CD4-positive, alpha-beta T cell (primary cell): ENCODE results near the gene GLB1L3. TPM values are rescaled to one million over a fixed set of nuclear protein-coding genes. Genes with fewer than 3 reads are reported as not detected.

Experiments
- ATAC-seq: fragments of 200-7000 bp; cut with Tn5 transposase; one replicate; pipeline ENCODE4 v1.10.0; 2022; ENCODE audit warnings: mild to moderate bottlenecking; ENCODE audit not compliant: poor library complexity
- CTCF ChIA-PET: fragments of 350-600 bp; sonication (Branson Sonifier 250); formaldehyde crosslinking; loops from one replicate; lab custom pipeline; 2021; ENCODE audit warnings: antibody characterized with exemption, inconsistent platforms; lab: Charles Lee
- POLR2A ChIA-PET: fragments of 350-600 bp; sonication (Branson Sonifier 250); formaldehyde crosslinking; loops from one replicate; lab custom pipeline; 2021; ENCODE audit warnings: antibody characterized with exemption, inconsistent platforms; lab: Charles Lee
- DNase-seq, 14 experiments: peaks; one replicate each; pipeline ENCODE4 v3.0.0-alpha.2; 2013 to 2020; ENCODE audit warnings: mixed read lengths in 2 of 14
- H3K27ac ChIP-seq, 2 donors: one replicate each; pipeline versions ENCODE4 v1.5.1 to v1.7.0; 2013; ENCODE audit warnings: low read length in 2 of 2, low read depth in 1 of 2, mild to moderate bottlenecking in 1 of 2
- H3K27me3 ChIP-seq, 2 experiments: 1 replicate in 1 of 2; 2 replicates in 1 of 2; pipeline versions ENCODE4 v1.6.1 to v1.7.0; 2013; ENCODE audit warnings: low read length in 2 of 2, control low read depth in 1 of 2, mild to moderate bottlenecking in 1 of 2, moderate library complexity in 1 of 2; ENCODE audit not compliant: insufficient read depth in 2 of 2, control insufficient read depth in 1 of 2
- H3K36me3 ChIP-seq: one replicate; pipeline ENCODE4 v1.6.1; 2013; ENCODE audit warnings: low read length, control low read depth; ENCODE audit not compliant: insufficient read depth
- H3K4me1 ChIP-seq: one replicate; pipeline ENCODE4 v1.6.1; 2013; ENCODE audit warnings: low read length, control low read depth; ENCODE audit not compliant: insufficient read depth
- H3K4me3 ChIP-seq: one replicate; pipeline ENCODE4 v1.5.1; 2013; ENCODE audit warnings: mild to moderate bottlenecking, low read length, moderate library complexity
- H3K9me3 ChIP-seq, 2 experiments: 1 replicate in 1 of 2; 2 replicates in 1 of 2; pipeline versions ENCODE4 v1.6.1 to v1.7.0; 2013; ENCODE audit warnings: low read length in 2 of 2, mild to moderate bottlenecking in 2 of 2, control low read depth in 1 of 2, moderate library complexity in 1 of 2; ENCODE audit not compliant: control insufficient read depth in 1 of 2, insufficient read depth in 1 of 2
- H3K27ac Mint-ChIP-seq: one replicate; pipeline ENCODE4 v1.8.0; 2020; ENCODE audit warnings: mixed read lengths
- H3K27me3 Mint-ChIP-seq: one replicate; pipeline ENCODE4 v1.8.0; 2021; ENCODE audit warnings: mixed read lengths
- H3K36me3 Mint-ChIP-seq: one replicate; pipeline ENCODE4 v1.8.0; 2021; ENCODE audit warnings: low read depth, mixed read lengths
- H3K4me1 Mint-ChIP-seq: one replicate; pipeline ENCODE4 v1.8.0; 2021; ENCODE audit warnings: low read depth, mixed read lengths
- H3K4me3 Mint-ChIP-seq: one replicate; pipeline ENCODE4 v1.8.0; 2020; ENCODE audit warnings: mild to moderate bottlenecking, mixed read lengths
- H3K9me3 Mint-ChIP-seq: one replicate; pipeline ENCODE4 v1.8.0; 2020; ENCODE audit warnings: mixed read lengths
- CTCF ChIP-seq: fragments of 200-600 bp; IDR thresholded peaks from one replicate; pipeline ENCODE4 v1.8.0; 2022; ENCODE audit warnings: antibody characterized with exemption, mild to moderate bottlenecking
- intact Hi-C, 2 experiments: fragments of 100-400 bp; cut with DNase I in 1 of 2; cut with micrococcal nuclease in 1 of 2; formaldehyde crosslinking; loops; one replicate each; pipeline versions ENCODE4 v1.15.1 to v1.9.0; 2023 to 2025; cut with DNase I, micrococcal nuclease
- total RNA-seq, 174 experiments: library from RNA in 2 of 174; stranded (reverse) in 2 of 174; gene quantifications; one replicate each; pipeline ENCODE4 v1.2.3 and lab custom pipeline; 2021 to 2026

The GLB1L3 gene
- total RNA-seq, 2 experiments from 2014 or later = 1.3 to 1.5 TPM

DNA sequence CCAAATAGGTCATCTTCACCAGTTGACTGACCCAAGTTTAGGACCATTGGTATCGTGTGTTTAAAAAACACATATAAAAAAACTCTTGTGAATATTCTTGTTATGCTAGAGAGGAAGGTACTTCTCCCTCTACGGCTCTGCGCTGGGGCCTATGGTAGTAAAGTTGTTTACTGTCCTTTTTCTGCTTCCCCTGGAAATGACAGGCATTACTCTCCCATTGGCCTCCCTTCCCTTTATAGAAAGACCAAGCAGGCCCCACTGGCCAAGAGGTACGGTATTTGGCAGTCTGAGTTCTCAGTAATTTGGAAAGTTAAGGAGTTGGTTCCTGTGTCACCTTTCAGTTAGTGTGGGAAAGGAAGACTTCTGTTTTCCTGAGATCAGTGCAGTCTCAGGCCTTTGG, 29.5 kb upstream of the GLB1L3 start:
- intact Hi-C loops = no loop called here
- H3K9me3 Mint-ChIP-seq = no peaks in the 10 kb centered on the region
- no peaks in the 10 kb centered on the region for H3K27me3 Mint-ChIP-seq
- no peak overlapping the region for H3K4me3 Mint-ChIP-seq
- no peaks in the 10 kb centered on the region for H3K27me3 ChIP-seq
- H3K4me3 ChIP-seq = no peak overlapping the region
- no peaks in the 10 kb centered on the region for H3K9me3 ChIP-seq
- no peak for ATAC-seq
- no peak overlapping the region for H3K27ac Mint-ChIP-seq
- peaks cover 89% of the 10 kb centered on the region for H3K36me3 ChIP-seq
- POLR2A ChIA-PET = no interaction called here
- H3K36me3 Mint-ChIP-seq = peaks cover 96% of the 10 kb centered on the region
- H3K4me1 ChIP-seq = no peaks in the 10 kb centered on the region
- H3K4me1 Mint-ChIP-seq = peaks cover 4% of the 10 kb centered on the region
- no peak for TF ChIP-seq CTCF
- CTCF ChIA-PET = interaction anchor here (1.2 kb wide), 1 partner anchor 40 kb away, joined by 3 read pairs; no protein-coding TSS in a partner anchor
- no peak overlapping the region for H3K27ac ChIP-seq
- DNase-seq = no peak

- H3K36me3 ChIP-seq = peaks cover 69% of the 10 kb centered on the region
Measured at GRCh38 chr11:134248910-134249480, 27.2 kb upstream of the GLB1L3 start.

DNA sequence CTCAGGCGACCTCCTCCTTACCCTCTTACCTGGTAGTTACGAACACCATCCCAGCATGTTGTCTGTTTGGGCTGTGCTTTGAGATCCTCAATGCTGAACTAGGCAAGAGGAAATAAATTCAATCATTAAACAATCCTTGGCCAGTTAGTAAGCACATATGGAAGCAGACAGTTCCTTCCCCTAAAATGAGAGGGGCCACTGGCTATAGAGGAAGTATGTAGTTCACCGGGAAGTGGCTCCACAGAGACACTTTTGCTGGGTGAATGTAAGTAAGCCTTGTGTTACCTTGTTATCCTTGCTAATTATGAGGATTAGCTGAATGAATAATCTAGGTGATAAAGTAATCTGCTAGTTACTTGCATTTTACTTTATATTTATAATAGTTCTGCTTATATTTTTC, 25.9 kb upstream of the GLB1L3 start:
- Histone ChIP-seq H3K9me3 (no peaks in the 10 kb centered on the region), H3K27ac (no peak overlapping the region)
- CTCF ChIA-PET = interaction anchor here (0.8 kb wide), 1 partner anchor 26 kb away, joined by 3 read pairs; no protein-coding TSS in a partner anchor

More at GRCh38 chr11:134248910-134249480, 27.2 kb upstream of the GLB1L3 start:
- intact Hi-C loops = no loop called here
- Histone ChIP-seq H3K27me3 (no peaks in the 10 kb centered on the region), H3K27ac (no peak overlapping the region), H3K4me3 (no peak overlapping the region), H3K4me1 (peaks cover 13% of the 10 kb centered on the region), H3K9me3 (no peaks in the 10 kb centered on the region)
- H3K4me3 Mint-ChIP-seq = no peak overlapping the region
- DNase-seq = no peak
- H3K4me1 Mint-ChIP-seq = peaks cover 25% of the 10 kb centered on the region
- no peaks in the 10 kb centered on the region for H3K9me3 Mint-ChIP-seq
- CTCF ChIA-PET = interaction anchor here (1.1 kb wide), 1 partner anchor 27 kb away, joined by 4 read pairs; the partner anchor contains the start of gene GLB1L3
- H3K27ac Mint-ChIP-seq = no peak overlapping the region
- POLR2A ChIA-PET = interaction anchor here (6.6 kb wide), 1 partner anchor 24 kb away, joined by 94 read pairs; the partner anchor contains the start of genes NCAPD3 and VPS26B
- no peak for TF ChIP-seq CTCF
- peaks cover 89% of the 10 kb centered on the region for H3K36me3 Mint-ChIP-seq
- ATAC-seq = no peak
- no peaks in the 10 kb centered on the region for H3K27me3 Mint-ChIP-seq

More for the DNA sequence above, 25.9 kb upstream of the GLB1L3 start:
- Mint-ChIP-seq H3K4me3 (no peak overlapping the region), H3K9me3 (no peaks in the 10 kb centered on the region), H3K27ac (no peak overlapping the region), H3K27me3 (no peaks in the 10 kb centered on the region), H3K4me1 (peaks cover 35% of the 10 kb centered on the region), H3K36me3 (peaks cover 76% of the 10 kb centered on the region)
- peaks cover 19% of the 10 kb centered on the region for H3K4me1 ChIP-seq
- intact Hi-C loops = loop anchor here in 1 of 2 experiments (10.0 kb wide), 1 partner anchor 185 kb away; the partner anchor contains the start of gene JAM3
- H3K4me3 ChIP-seq = no peak overlapping the region
- DNase-seq (no peak), ATAC-seq (no peak)
- no peak for TF ChIP-seq CTCF
- peaks cover 58% of the 10 kb centered on the region for H3K36me3 ChIP-seq
- POLR2A ChIA-PET = interaction anchor here (1.1 to 6.6 kb wide), 2 partner anchors 25 kb away, joined by 3 to 94 read pairs; partner anchors contain the start of genes NCAPD3 and VPS26B
- no peaks in the 10 kb centered on the region for H3K27me3 ChIP-seq
